Adipocyte (in vitro differentiated cells): ENCODE data around the gene PER1.
A peak's percentile ranks its signal among the peaks of the same experiment; 100 is the strongest.
"Not testable (repeated sequence)": the region's sequence is repeated elsewhere in the genome, so short reads cannot be mapped to it uniquely, and the experiment has no call there.

ENCODE experiments used
- DNase-seq: peaks from one replicate; pipeline ENCODE4 v3.0.0-alpha.2; 2015; ENCODE audit warnings: low read depth
- H3K27me3 ChIP-seq: replicated peaks from 2 replicates; pipeline ENCODE4 v1.7.0; 2013; ENCODE audit warnings: mild to moderate bottlenecking, low read length, moderate library complexity; ENCODE audit not compliant: control insufficient read depth, insufficient read depth
- H3K36me3 ChIP-seq: 2 replicates; pipeline ENCODE4 v1.7.0; 2013; ENCODE audit warnings: low read length, mild to moderate bottlenecking, moderate library complexity; ENCODE audit not compliant: control insufficient read depth, insufficient read depth, severe bottlenecking
- H3K4me1 ChIP-seq: 2 replicates; pipeline ENCODE4 v1.7.0; 2013; ENCODE audit warnings: mild to moderate bottlenecking, low read length, moderate library complexity; ENCODE audit not compliant: control insufficient read depth, insufficient read depth
- H3K4me3 ChIP-seq: 2 replicates; pipeline ENCODE4 v1.7.0; 2013; ENCODE audit warnings: mild to moderate bottlenecking, low read length, moderate library complexity
- H3K9ac ChIP-seq: 2 replicates; pipeline ENCODE4 v1.7.0; 2013; ENCODE audit warnings: mild to moderate bottlenecking, low read length, moderate library complexity
- H3K9me3 ChIP-seq: 2 replicates; pipeline ENCODE4 v1.7.0; 2013; ENCODE audit warnings: mild to moderate bottlenecking, low read length, moderate library complexity; ENCODE audit not compliant: control insufficient read depth

PER1 gene

DNA sequence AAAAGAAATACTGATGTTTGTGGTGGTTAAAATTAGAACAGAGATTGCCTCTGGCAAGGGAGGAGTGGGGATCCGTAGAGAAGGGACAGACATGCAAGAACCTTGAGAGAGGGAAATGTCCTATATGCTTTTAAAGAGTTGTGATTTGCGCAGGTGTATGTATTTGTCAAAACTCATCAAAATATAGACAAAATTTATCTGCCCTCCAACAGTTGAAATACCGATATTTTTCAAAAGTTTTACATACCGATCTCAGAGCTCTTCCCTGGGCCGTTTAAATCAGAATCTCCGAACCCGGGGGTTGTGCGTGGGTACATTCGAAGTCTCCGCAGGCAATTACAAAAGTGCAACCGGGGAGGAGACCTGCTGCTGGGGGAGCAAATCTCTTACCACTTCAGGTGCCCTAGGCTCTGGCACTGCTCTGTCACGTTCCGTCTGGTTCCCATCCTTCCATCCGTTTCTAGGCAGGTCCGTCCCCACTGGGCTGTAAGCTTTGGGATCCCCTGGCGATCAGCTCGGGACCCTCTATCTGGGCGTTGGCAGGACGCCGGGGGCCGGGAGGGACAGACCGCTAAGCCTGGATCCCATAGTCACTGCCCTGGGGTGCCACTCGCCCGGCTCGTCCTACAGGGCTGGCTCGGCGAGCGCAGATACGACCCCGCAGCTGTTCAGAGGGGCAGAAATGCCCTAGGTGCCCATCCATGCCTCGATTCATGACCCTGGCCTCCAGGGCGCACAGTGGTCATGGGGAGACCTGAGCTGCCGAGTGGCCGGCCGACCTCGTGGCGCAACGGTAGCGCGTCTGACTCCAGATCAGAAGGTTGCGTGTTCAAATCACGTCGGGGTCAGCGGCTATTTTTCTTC is 33.6 kb upstream of the PER1 start:
- Histone ChIP-seq H3K27me3 (no peaks in the 10 kb centered on the region), H3K4me1 (peaks cover 22% of the 10 kb centered on the region), H3K9me3 (no peaks in the 10 kb centered on the region), H3K4me3 (peak overlapping the region; percentile 93), H3K9ac (peak overlapping the region; percentile 84), H3K36me3 (no peaks in the 10 kb centered on the region)
- DNase-seq, result peak; percentile 79

DNA sequence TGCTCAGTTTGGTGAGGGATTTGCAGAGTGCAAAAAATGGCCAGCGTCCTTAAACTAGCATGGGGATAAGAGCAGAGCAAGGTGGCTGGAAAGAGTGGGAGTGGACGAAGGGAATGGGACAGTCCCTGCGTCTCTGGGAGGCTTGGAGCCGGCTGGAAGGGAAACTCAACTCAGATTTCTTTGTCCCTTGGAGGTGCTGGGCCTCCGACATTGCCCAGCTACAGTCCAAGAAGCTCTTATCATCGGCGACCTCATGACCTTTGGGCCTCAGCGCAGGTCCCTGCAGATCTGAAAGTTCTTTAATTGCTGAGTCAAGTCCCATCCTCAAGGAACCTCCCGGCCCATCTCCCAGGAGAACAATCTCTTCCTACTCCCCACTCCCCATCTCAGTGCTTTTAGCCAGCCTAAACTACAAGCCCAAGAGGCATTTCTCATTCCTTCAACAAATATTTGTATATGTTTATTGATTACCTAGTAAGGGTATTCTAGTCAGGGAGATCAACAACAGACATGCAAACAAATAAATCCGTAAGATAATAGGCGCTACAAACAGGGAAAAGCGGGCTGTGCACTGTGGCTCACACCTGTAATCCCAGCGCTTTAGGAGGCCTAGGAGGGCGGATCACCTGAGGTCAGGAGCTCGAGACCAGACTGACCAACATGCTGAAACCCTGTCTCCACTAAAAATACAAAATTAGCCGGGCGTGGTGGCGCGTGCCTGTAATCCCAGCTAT is 25.0 kb upstream of the PER1 start:
- no peaks in the 10 kb centered on the region for H3K36me3 ChIP-seq
- DNase-seq, result no peak

DNA sequence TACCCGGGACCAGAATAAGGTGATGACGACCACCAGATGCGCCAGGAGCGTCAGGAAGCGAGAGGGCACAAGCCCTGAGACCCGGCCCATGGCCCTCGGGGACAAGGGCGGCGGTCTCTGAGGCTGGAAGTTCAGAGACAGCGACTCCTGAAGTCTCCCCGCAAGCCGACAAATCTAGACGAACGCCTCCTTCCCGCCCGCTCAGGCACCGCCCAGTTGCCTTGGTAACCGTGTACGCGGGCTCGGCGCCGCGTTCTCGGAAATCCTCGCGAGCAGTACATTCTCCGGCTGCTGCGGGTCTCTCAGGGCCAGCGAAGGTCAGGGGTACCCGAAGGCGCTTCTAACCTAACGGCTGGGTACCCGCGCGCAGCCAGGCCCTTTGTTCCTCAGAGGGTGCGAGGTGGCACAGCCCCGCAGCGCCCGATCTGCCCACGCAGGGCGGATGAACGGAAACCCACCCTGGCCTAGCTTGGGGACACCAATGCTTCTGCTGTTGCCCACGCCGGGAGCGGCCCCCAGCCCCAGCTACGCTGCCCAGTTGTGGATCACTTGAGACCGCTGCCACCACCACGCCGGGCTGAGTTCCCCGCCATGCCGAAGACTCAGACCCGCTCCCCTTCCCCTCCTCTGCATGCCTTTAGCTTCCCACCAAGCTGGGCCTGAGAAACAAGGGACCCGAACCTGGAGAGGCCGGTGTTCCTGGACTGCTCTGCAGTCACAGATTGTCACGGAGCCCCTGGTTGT is 24.2 kb upstream of the PER1 start, which contains the start of gene TMEM107:
TMEM107 (minus strand) TSS at position 184 of the 744 bp plus-strand sequence; CDS start at position 90, 94 bp downstream.
- Histone ChIP-seq H3K9ac (peak within 1 kb of the TSS; percentile 92), H3K4me1 (peaks cover 20% of the 10 kb centered on the region), H3K9me3 (no peaks in the 10 kb centered on the region), H3K36me3 (no peaks in the 10 kb centered on the region), H3K27me3 (no peaks in the 10 kb centered on the region), H3K4me3 (peak within 1 kb of the TSS; percentile 91)
- DNase-seq, result peak; percentile 97

More for the DNA sequence above, 25.0 kb upstream of the PER1 start:
- Histone ChIP-seq H3K9ac (peak overlapping the region; percentile 92), H3K27me3 (no peaks in the 10 kb centered on the region), H3K4me3 (peak overlapping the region; percentile 91), H3K4me1 (peaks cover 20% of the 10 kb centered on the region), H3K9me3 (no peaks in the 10 kb centered on the region)

DNA sequence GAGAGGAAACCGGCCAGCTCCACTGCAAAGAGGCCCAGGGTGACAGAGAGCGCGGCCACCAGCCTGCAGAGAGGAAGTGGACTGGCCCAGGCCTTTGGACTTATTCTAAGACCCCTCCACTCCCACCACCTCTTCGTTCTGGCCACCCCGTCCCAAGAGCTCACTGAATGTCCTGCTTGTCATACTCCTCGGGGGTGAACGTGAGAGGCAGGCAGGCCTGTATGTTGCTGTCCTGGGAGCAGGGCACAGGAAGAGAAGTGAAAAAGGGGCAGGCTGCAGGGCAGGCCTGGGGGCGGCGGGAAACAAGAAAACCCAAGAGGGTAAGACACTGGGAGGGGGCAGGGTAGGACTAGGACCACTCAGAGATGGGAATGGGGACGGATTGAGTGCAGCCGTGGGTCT is 23.6 kb upstream of the PER1 start:
- peaks cover 20% of the 10 kb centered on the region for H3K4me1 ChIP-seq
- no peaks in the 10 kb centered on the region for H3K36me3 ChIP-seq
- peak overlapping the region; percentile 91 for H3K4me3 ChIP-seq
- H3K27me3 ChIP-seq, result no peaks in the 10 kb centered on the region
- H3K9ac ChIP-seq, result peak overlapping the region; percentile 92
- peak; percentile 18 for DNase-seq
- no peaks in the 10 kb centered on the region for H3K9me3 ChIP-seq

DNA sequence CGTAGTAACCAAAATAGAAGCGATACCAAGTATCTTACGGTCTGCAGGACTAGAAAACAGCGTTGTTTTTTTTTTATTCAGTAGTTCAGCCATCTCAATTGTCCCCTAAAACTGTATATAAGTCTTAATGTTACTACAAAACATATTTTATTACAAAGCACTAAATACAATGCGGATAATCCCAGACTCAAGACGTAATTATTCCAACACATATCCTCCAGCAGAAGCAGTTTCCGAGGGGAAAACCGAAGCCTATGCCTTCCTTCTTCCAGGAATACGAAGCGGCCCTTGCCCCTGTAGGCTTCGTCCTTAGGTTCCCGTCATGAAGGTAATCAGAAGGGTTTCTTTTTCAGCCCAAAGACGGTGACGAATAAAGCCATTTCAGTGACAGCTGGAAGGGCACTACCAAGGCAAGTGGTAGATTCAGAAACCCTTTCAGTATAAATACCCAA is 21.7 kb upstream of the PER1 start:
- Histone ChIP-seq H3K4me1 (peaks cover 20% of the 10 kb centered on the region), H3K4me3 (peak overlapping the region; percentile 81), H3K36me3 (no peaks in the 10 kb centered on the region), H3K9me3 (no peaks in the 10 kb centered on the region), H3K9ac (peak overlapping the region; percentile 90), H3K27me3 (no peaks in the 10 kb centered on the region)
- no peak for DNase-seq

DNA sequence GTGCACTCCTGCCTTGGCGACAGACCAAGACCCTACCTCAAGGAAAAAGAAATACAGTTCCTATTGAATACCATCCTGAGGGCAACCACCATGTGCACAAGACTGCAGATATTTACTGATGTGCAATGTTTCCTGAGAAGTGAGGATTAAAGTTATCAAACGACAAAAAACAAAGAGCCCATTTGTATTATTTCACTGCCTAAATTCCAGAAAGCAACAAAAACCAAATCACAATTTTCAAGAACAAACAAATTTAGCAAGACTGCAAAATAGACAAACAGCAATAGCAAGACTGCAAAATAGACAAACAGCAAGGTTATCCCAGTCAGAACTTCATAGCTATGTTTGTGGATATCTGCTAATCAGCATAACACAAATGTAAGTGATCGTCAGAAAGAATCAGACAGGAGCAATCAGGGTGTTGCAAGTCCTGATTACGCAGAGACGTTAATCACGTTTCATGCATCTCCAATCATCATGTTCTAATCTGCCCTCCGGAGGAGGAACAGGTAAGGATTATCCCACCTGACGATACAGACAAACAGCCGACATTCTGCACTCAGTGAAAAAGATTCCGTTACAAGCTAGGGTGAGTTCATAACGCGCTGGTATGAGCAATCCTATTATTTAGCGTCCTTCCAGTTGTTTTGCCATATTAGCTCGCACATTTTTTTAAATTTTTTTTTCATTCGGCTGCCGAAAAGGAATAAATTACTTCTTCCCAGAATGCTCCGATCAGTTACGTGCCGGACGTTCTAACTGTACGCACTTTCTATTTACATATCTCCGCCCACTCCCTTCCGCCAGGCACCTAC is 21.1 kb upstream of the PER1 start:
- Histone ChIP-seq H3K4me3 (peak overlapping the region; percentile 81), H3K9me3 (no peaks in the 10 kb centered on the region)
- DNase-seq, result peak; percentile 95

DNA sequence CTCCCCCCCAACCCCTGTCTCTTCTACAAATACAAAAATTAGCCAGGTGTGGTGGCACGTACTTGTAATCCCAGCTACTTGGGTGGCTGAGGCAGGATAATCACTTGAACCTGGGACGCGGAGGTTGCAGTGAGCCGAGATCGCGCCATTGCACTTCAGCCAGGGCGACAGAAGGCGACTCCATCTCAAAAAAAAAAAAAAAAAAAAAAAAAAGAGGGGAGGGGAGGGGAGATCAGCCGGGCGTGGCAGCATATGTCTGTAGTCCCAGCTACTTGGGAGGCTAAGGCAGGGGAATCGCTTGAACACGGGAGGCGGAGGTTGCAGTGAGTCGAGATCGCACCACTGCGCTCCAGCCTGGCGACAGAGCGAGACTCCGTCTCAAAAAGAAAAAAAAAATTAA is 18.0 kb upstream of the PER1 start:
- not testable (repeated sequence) for H3K36me3 ChIP-seq, H3K4me3 ChIP-seq, H3K9ac ChIP-seq, H3K9me3 ChIP-seq, H3K27me3 ChIP-seq, DNase-seq
- H3K4me1 ChIP-seq, result peaks cover 10% of the 10 kb centered on the region

More for the DNA sequence above, 21.1 kb upstream of the PER1 start:
- no peaks in the 10 kb centered on the region for H3K36me3 ChIP-seq
- peak overlapping the region; percentile 90 for H3K9ac ChIP-seq
- no peaks in the 10 kb centered on the region for H3K27me3 ChIP-seq
- peaks cover 20% of the 10 kb centered on the region for H3K4me1 ChIP-seq

DNA sequence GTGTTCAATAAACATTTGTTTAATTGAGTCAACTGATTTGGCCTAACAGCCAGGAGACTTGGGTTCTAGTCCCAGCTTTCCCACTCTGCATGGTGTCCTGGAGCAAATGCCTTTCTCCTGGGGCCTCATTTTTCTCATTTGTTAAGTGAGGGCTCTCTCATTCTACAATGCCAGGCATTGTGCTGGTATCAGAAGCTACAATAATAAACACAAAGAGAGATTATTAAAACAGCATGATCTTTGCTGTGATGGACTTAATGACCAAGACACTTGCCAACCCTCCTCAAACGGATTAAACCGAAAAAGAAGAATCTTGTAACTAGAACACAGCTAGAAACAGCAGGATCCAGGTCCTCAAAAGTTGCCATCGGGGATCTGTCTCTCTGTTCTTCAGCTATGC is 15.3 kb upstream of the PER1 start:
- Histone ChIP-seq H3K27me3 (no peaks in the 10 kb centered on the region), H3K4me1 (peaks cover 20% of the 10 kb centered on the region), H3K36me3 (no peaks in the 10 kb centered on the region), H3K4me3 (no peak overlapping the region), H3K9ac (no peak overlapping the region), H3K9me3 (no peaks in the 10 kb centered on the region)
- no peak for DNase-seq

DNA sequence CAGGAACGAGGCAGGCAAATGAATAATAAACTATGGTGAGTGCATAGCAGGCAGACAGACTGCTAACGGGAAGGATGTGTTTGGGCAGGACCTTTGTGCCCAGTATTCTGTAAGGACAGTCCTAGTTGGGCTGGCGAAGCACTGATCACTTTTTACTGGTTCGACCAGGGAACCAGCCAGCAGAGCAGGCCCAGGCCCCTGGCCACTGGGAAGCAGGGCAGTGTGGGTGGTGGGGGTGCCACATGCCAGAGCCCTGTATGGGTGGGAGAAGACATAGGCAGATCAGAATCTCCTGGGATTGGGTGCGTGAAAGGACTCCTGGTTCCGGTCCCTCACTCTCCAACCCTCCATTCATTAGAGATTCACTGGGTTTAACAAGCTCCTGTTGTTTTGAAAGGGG is 14.5 kb upstream of the PER1 start:
- Histone ChIP-seq H3K27me3 (no peaks in the 10 kb centered on the region), H3K9me3 (no peaks in the 10 kb centered on the region), H3K4me3 (no peak overlapping the region), H3K4me1 (peaks cover 24% of the 10 kb centered on the region), H3K36me3 (no peaks in the 10 kb centered on the region), H3K9ac (no peak overlapping the region)
- DNase-seq, result no peak

DNA sequence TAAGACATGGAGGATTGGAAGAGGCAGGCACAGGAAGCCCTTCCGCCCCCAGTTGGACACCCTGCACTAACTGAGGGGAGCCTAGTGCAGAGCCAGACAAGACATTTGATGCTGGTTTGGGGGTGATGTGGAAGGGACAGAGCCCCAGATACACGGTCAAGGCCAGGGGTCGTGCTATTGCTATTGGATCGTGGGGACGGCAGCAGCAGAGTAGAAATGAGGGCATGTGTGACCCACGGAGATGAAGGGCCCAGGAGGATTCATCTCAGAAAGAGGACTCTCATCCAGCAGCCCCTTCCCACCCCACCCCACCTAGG is 12.6 kb upstream of the PER1 start:
- peaks cover 33% of the 10 kb centered on the region for H3K4me1 ChIP-seq
- H3K9ac ChIP-seq, result peak overlapping the region; percentile 88
- H3K4me3 ChIP-seq, result no peak overlapping the region
- no peaks in the 10 kb centered on the region for H3K27me3 ChIP-seq
- H3K9me3 ChIP-seq, result no peaks in the 10 kb centered on the region
- no peak for DNase-seq
- peaks cover 14% of the 10 kb centered on the region for H3K36me3 ChIP-seq
